Gastroesophageal sphincter (tissue), 4 donors: ENCODE data around the gene ANO4. TPM values are rescaled to one million over a fixed set of nuclear protein-coding genes. Genes with fewer than 3 reads are reported as not detected.

Experiments
- ATAC-seq: fragments of 150-250 bp; one replicate; pipeline ENCODE4 v1.9.1; 2016; ENCODE audit warnings: mild to moderate bottlenecking, moderate library complexity
- H3K27ac ChIP-seq, 4 donors: fragments of 200-600 bp; sonication (generic) in 3 of 4; 1 replicate in 3 of 4; 2 replicates in 1 of 4; pipeline ENCODE4 v1.5.1; 2016 to 2019
- H3K27me3 ChIP-seq: fragments of 200-600 bp; sonication (generic); one replicate; pipeline ENCODE4 v1.5.1; 2019
- H3K36me3 ChIP-seq, 2 donors: fragments of 200-600 bp; sonication (generic); one replicate each; pipeline ENCODE4 v1.5.1; 2019; ENCODE audit warnings: control low read depth in 1 of 2
- H3K4me1 ChIP-seq, 3 donors: fragments of 200-600 bp; sonication (generic); 1 replicate in 2 of 3; 2 replicates in 1 of 3; pipeline ENCODE4 v1.5.1; 2016 to 2019; ENCODE audit warnings: control low read depth in 2 of 3
- H3K4me3 ChIP-seq, 2 donors: fragments of 200-600 bp; sonication (generic); one replicate each; pipeline ENCODE4 v1.5.1; 2019; ENCODE audit warnings: mild to moderate bottlenecking in 1 of 2, moderate library complexity in 1 of 2
- H3K9me3 ChIP-seq, 3 donors: fragments of 200-600 bp; sonication (generic); one replicate each; pipeline ENCODE4 v1.5.1; 2017 to 2019; ENCODE audit warnings: control low read depth in 2 of 3
- EP300 ChIP-seq: sonication (generic); formaldehyde crosslinking; IDR thresholded peaks from one replicate; pipeline ENCODE4 v1.6.1; 2017; ENCODE audit warnings: antibody characterized with exemption, mild to moderate bottlenecking
- POLR2A ChIP-seq, 2 donors: fragments of 450-650 bp; IDR thresholded peaks; one replicate each; pipeline ENCODE4 v1.6.1; 2017; ENCODE audit warnings: antibody characterized with exemption in 2 of 2, mild to moderate bottlenecking in 2 of 2, moderate library complexity in 1 of 2
- POLR2AphosphoS5 ChIP-seq: sonication (generic); formaldehyde crosslinking; IDR thresholded peaks from one replicate; pipeline ENCODE4 v1.6.1; 2017; ENCODE audit warnings: antibody characterized with exemption
- WGBS, 2 donors: methylation state at CpG; one replicate each; pipeline ENCODE4 v1.1.5; 2018; ENCODE audit warnings: low coverage in 1 of 2; 5-methylcytosine and 5-hydroxymethylcytosine counted together
- total RNA-seq, 4 donors: library from RNA; depleted of rRNA; stranded (reverse); fragments of >200 nt; gene quantifications; one replicate each; pipeline ENCODE4 v1.1.0, GENCODE V29; 2016
- TF ChIP-seq, protein P1 (sequence below), 4 experiments: fragments of 200-600 bp in 2 of 4; fragments of 450-650 bp in 2 of 4; sonication (generic) in 1 of 4; IDR thresholded peaks; one replicate each; pipeline ENCODE4 v1.5.1; 2017 to 2019; ENCODE audit warnings: antibody characterized with exemption in 4 of 4, mild to moderate bottlenecking in 2 of 4, moderate library complexity in 2 of 4

The ANO4 gene
- total RNA-seq, 4 donors from 2014 or later, result 0.08 to 0.30 (median 0.13) TPM; not detected in 1

DNA sequence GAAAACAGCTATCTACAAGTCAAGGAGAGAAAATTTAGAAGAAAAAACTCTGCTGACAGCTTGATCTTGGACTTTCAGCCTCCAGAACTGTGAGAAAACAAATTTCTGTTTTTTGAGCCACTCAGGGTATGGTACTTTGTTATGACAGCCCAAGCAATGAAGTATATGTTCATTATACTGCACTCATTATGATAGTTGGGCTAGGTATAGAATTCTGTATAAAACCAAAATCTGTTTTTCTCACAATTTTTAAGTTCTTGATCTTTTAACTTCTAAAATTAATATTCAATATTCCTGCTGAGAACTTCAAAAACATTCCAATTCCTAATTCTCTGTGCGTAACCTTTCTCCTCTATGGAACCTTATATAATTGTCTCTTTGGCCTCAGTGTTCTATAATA is 214.7 kb downstream of the ANO4 start:
- ATAC-seq, result no peak
- Histone ChIP-seq H3K27ac (no peak overlapping the region), H3K36me3 (no peaks in the 10 kb centered on the region), H3K27me3 (no peaks in the 10 kb centered on the region), H3K9me3 (peaks cover 0 to 23% (median 0%) of the 10 kb centered on the region in 3 donors), H3K4me3 (no peak overlapping the region), H3K4me1 (no peaks in the 10 kb centered on the region)
- TF ChIP-seq POLR2A (IDR thresholded peaks at IDR 0.05), result no peak
- no peak for TF ChIP-seq POLR2AphosphoS5
- TF ChIP-seq, protein P1, sequence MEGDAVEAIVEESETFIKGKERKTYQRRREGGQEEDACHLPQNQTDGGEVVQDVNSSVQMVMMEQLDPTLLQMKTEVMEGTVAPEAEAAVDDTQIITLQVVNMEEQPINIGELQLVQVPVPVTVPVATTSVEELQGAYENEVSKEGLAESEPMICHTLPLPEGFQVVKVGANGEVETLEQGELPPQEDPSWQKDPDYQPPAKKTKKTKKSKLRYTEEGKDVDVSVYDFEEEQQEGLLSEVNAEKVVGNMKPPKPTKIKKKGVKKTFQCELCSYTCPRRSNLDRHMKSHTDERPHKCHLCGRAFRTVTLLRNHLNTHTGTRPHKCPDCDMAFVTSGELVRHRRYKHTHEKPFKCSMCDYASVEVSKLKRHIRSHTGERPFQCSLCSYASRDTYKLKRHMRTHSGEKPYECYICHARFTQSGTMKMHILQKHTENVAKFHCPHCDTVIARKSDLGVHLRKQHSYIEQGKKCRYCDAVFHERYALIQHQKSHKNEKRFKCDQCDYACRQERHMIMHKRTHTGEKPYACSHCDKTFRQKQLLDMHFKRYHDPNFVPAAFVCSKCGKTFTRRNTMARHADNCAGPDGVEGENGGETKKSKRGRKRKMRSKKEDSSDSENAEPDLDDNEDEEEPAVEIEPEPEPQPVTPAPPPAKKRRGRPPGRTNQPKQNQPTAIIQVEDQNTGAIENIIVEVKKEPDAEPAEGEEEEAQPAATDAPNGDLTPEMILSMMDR (IDR thresholded peaks at IDR 0.05), result no peak
- 91% methylated on average over 1 of the region's 1 CpG for WGBS, 2 donors

DNA sequence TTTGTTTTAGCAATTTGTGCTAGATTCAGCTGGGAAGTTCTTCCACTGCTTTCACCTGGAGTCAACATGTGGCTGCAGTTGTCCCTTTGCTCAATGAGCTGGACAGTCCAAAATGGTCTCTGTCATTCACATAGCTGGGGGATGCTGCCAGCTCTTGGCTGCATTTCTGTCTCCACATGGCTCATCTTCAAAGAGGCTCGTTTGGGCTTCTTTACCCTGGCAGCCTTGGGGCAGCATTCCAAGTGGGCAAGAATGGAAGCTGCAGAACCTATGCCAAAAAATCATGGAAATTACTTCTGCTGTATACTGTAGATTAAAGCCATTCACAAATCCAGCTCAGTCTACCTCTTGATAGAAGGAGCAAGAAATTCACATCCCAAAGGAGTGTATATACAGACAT is 216.3 kb downstream of the ANO4 start:
- no peak overlapping the region for H3K4me3 ChIP-seq
- no peak for ATAC-seq
- H3K36me3 ChIP-seq, result no peaks in the 10 kb centered on the region
- no peaks in the 10 kb centered on the region for H3K27me3 ChIP-seq
- no peak overlapping the region for H3K27ac ChIP-seq
- TF ChIP-seq, protein P1 (IDR thresholded peaks at IDR 0.05), result no peak
- TF ChIP-seq POLR2AphosphoS5 (no peak), EP300 (no peak), POLR2A (IDR thresholded peaks at IDR 0.05) (no peak)
- no peaks in the 10 kb centered on the region for H3K4me1 ChIP-seq
- H3K9me3 ChIP-seq, result peaks cover 0 to 23% (median 0%) of the 10 kb centered on the region in 3 donors
- WGBS, 2 donors, result 38% methylated on average over 1 of the region's 1 CpG; no CpG with 5 or more reads in 1 of the 2 donors

DNA sequence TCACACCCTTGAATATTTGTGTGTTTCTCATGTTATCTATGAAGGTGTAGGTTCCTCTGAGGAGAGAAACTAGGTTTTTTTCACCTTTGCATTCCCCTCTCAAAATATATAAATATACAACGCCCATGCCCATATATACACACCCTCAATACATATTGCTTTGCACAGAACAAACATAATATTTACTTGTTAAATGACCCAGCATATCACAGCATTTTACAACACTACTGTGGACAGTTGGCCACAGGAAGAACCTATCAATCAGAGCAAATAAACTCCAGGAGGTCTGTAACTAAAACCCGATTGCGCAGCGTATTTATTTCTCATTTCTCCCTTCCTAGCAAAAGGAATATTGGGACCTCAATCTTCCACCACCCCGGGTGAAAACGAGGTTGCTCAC is 219.4 kb downstream of the ANO4 start:
- Histone ChIP-seq H3K36me3 (no peaks in the 10 kb centered on the region), H3K27me3 (no peaks in the 10 kb centered on the region), H3K4me1 (no peaks in the 10 kb centered on the region), H3K9me3 (peaks cover 0 to 18% (median 0%) of the 10 kb centered on the region in 3 donors), H3K4me3 (no peak overlapping the region), H3K27ac (no peak overlapping the region)
- ATAC-seq, result no peak
- TF ChIP-seq POLR2AphosphoS5, result no peak
- TF ChIP-seq, protein P1 (IDR thresholded peaks at IDR 0.05), result no peak
- TF ChIP-seq POLR2A (IDR thresholded peaks at IDR 0.05), result no peak
- no peak for TF ChIP-seq EP300
- 53 to 77% methylated on average over 2 to 6 of the region's 6 CpGs for WGBS, 2 donors

DNA sequence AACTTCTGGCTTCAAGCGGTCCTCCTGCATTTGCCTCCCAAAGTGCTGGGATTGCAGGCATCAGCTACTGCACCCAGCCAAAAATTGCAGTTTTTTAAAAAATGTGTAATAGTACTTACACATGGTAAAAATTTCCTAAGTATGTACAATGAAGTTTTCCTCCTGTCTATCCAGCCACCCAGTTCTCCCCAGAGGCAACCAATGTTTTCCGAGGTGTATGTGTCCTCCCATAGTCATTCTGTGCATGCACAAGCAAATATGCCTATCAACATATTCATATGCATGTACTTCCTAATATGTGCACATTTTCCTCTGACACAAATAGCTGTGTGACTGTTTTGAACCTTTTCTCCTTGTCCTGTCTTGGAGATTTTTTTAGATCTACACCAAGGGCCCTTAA is 220.5 kb downstream of the ANO4 start:
- H3K9me3 ChIP-seq, result peaks cover 0 to 7% (median 0%) of the 10 kb centered on the region in 3 donors
- no peak for TF ChIP-seq POLR2A (IDR thresholded peaks at IDR 0.05)
- TF ChIP-seq, protein P1 (IDR thresholded peaks at IDR 0.05), result no peak
- TF ChIP-seq EP300, result no peak
- TF ChIP-seq POLR2AphosphoS5, result no peak
- no peak overlapping the region for H3K27ac ChIP-seq
- WGBS, 2 donors, result 79 to 93% methylated on average over 1 to 2 of the region's 2 CpGs
- no peaks in the 10 kb centered on the region for H3K27me3 ChIP-seq
- no peaks in the 10 kb centered on the region for H3K36me3 ChIP-seq
- no peaks in the 10 kb centered on the region for H3K4me1 ChIP-seq
- ATAC-seq, result no peak
- H3K4me3 ChIP-seq, result no peak overlapping the region

DNA sequence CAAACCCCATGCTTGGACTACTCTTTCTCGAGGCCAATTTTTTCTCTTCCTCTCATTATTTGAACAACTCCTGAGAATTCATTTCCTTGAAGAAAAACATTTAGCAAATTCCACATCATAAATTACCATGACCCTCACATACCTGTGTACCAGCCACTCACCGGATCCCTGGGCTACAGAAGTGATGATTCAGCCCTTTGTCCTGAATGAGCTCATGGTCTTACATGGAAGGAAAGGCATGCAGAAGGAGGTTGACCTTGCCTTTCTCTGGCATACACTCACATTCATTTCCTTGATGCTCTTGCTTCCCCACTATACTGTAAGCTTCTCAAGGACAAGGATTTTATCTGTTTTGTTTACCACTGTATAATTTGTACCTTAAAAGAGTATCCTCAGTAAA is 224.0 kb downstream of the ANO4 start:
- TF ChIP-seq POLR2A (IDR thresholded peaks at IDR 0.05), result no peak
- TF ChIP-seq, protein P1 (IDR thresholded peaks at IDR 0.05), result no peak
- no peak for TF ChIP-seq EP300
- no peak for TF ChIP-seq POLR2AphosphoS5
- H3K4me3 ChIP-seq, result no peak overlapping the region
- 53 to 63% methylated on average over 1 to 2 of the region's 2 CpGs for WGBS, 2 donors

More for the DNA sequence above, 224.0 kb downstream of the ANO4 start:
- H3K9me3 ChIP-seq, result peaks cover 0 to 9% (median 0%) of the 10 kb centered on the region in 3 donors
- no peak for ATAC-seq
- H3K36me3 ChIP-seq, result no peaks in the 10 kb centered on the region
- H3K27ac ChIP-seq, result no peak overlapping the region
- no peaks in the 10 kb centered on the region for H3K4me1 ChIP-seq
- H3K27me3 ChIP-seq, result no peaks in the 10 kb centered on the region
